Muscle layer of colon (tissue), 2 donors: Measurements from ENCODE around the gene EDN1.

ENCODE experiments used
- H3K27ac ChIP-seq: one replicate; pipeline ENCODE4 v1.7.0; 2013; ENCODE audit warnings: low read depth, mild to moderate bottlenecking, low read length, moderate library complexity
- H3K27me3 ChIP-seq, 2 donors: one replicate each; pipeline ENCODE4 v1.7.0; 2013; ENCODE audit warnings: low read length in 2 of 2, mild to moderate bottlenecking in 2 of 2; ENCODE audit not compliant: insufficient read depth in 2 of 2, control insufficient read depth in 1 of 2
- H3K36me3 ChIP-seq: one replicate; pipeline ENCODE4 v1.7.0; 2013; ENCODE audit warnings: mild to moderate bottlenecking, low read length; ENCODE audit not compliant: insufficient read depth
- H3K4me1 ChIP-seq: one replicate; pipeline ENCODE4 v1.7.0; 2013; ENCODE audit warnings: mild to moderate bottlenecking, low read length; ENCODE audit not compliant: insufficient read depth
- H3K4me3 ChIP-seq, 2 donors: one replicate each; pipeline ENCODE4 v1.7.0; 2013; ENCODE audit warnings: low read length in 2 of 2, low read depth in 1 of 2, mild to moderate bottlenecking in 1 of 2, moderate library complexity in 1 of 2
- H3K9ac ChIP-seq: one replicate; pipeline ENCODE4 v1.7.0; 2013; ENCODE audit warnings: low read length
- H3K9me3 ChIP-seq: one replicate; pipeline ENCODE4 v1.7.0; 2013; ENCODE audit warnings: mild to moderate bottlenecking, low read length
- donor health status: abdominal sarcoma.
- donor health status: Adenocarcinoma of cecum.

Gene EDN1

GRCh38 chr6:12289933-12290820 is at the start of gene EDN1:
TSS of gene EDN1 (plus strand) at chr6:12290361. CDS start at chr6:12290630, 269 bp downstream.
- Histone ChIP-seq H3K4me1 (peaks cover 13% of the 10 kb centered on the region), H3K27me3 (peaks cover 0 to 6% of the 10 kb centered on the region in 2 donors), H3K9me3 (no peaks in the 10 kb centered on the region), H3K9ac (no peak within 1 kb of the TSS), H3K36me3 (no peaks in the 10 kb centered on the region), H3K4me3 (peak within 1 kb of the TSS; percentile 46 to 76), H3K27ac (peak within 1 kb of the TSS; percentile 5)

GRCh38 chr6:12241493-12242175 is 48.5 kb upstream of the EDN1 start:
- no peak overlapping the region for H3K9ac ChIP-seq
- no peak overlapping the region for H3K27ac ChIP-seq
- no peaks in the 10 kb centered on the region for H3K36me3 ChIP-seq

GRCh38 chr6:12243169-12243568 is 47.0 kb upstream of the EDN1 start:
- no peak overlapping the region for H3K9ac ChIP-seq
- H3K4me3 ChIP-seq: no peak overlapping the region
- no peaks in the 10 kb centered on the region for H3K36me3 ChIP-seq
- no peaks in the 10 kb centered on the region for H3K9me3 ChIP-seq
- no peaks in the 10 kb centered on the region for H3K27me3 ChIP-seq
- no peak overlapping the region for H3K27ac ChIP-seq
- peaks cover 16% of the 10 kb centered on the region for H3K4me1 ChIP-seq

More at GRCh38 chr6:12241493-12242175, 48.5 kb upstream of the EDN1 start:
- Histone ChIP-seq H3K27me3 (no peaks in the 10 kb centered on the region), H3K4me3 (no peak overlapping the region), H3K4me1 (peaks cover 16% of the 10 kb centered on the region), H3K9me3 (no peaks in the 10 kb centered on the region)

- Histone ChIP-seq H3K27me3 (no peaks in the 10 kb centered on the region), H3K27ac (no peak overlapping the region), H3K4me3 (no peak overlapping the region)
Measured at GRCh38 chr6:12245360-12245759, 44.8 kb upstream of the EDN1 start.

GRCh38 chr6:12245763-12246718 is 44.1 kb upstream of the EDN1 start:
- Histone ChIP-seq H3K4me1 (peaks cover 16% of the 10 kb centered on the region), H3K27me3 (no peaks in the 10 kb centered on the region), H3K9ac (no peak overlapping the region), H3K4me3 (no peak overlapping the region), H3K9me3 (no peaks in the 10 kb centered on the region), H3K36me3 (no peaks in the 10 kb centered on the region), H3K27ac (no peak overlapping the region)

More at GRCh38 chr6:12245360-12245759, 44.8 kb upstream of the EDN1 start:
- H3K9ac ChIP-seq: no peak overlapping the region
- no peaks in the 10 kb centered on the region for H3K9me3 ChIP-seq
- H3K36me3 ChIP-seq: no peaks in the 10 kb centered on the region
- H3K4me1 ChIP-seq: peaks cover 16% of the 10 kb centered on the region

GRCh38 chr6:12246900-12247299 is 43.3 kb upstream of the EDN1 start:
- no peak overlapping the region for H3K27ac ChIP-seq
- H3K4me3 ChIP-seq: no peak overlapping the region
- H3K27me3 ChIP-seq: no peaks in the 10 kb centered on the region
- no peaks in the 10 kb centered on the region for H3K36me3 ChIP-seq
- H3K4me1 ChIP-seq: peaks cover 16% of the 10 kb centered on the region
- H3K9ac ChIP-seq: no peak overlapping the region
- H3K9me3 ChIP-seq: no peaks in the 10 kb centered on the region

GRCh38 chr6:12249541-12250382 is 40.4 kb upstream of the EDN1 start:
- Histone ChIP-seq H3K27ac (no peak overlapping the region), H3K27me3 (no peaks in the 10 kb centered on the region), H3K9ac (no peak overlapping the region), H3K4me1 (peaks cover 16% of the 10 kb centered on the region), H3K9me3 (no peaks in the 10 kb centered on the region), H3K36me3 (no peaks in the 10 kb centered on the region), H3K4me3 (no peak overlapping the region)

GRCh38 chr6:12250383-12250770 is 39.8 kb upstream of the EDN1 start:
- Histone ChIP-seq H3K27ac (no peak overlapping the region), H3K4me3 (no peak overlapping the region), H3K36me3 (no peaks in the 10 kb centered on the region), H3K4me1 (peaks cover 13% of the 10 kb centered on the region), H3K9me3 (no peaks in the 10 kb centered on the region), H3K9ac (no peak overlapping the region), H3K27me3 (no peaks in the 10 kb centered on the region)

GRCh38 chr6:12254210-12254609 is 36.0 kb upstream of the EDN1 start:
- no peak overlapping the region for H3K9ac ChIP-seq
- no peaks in the 10 kb centered on the region for H3K27me3 ChIP-seq
- no peak overlapping the region for H3K27ac ChIP-seq
- H3K9me3 ChIP-seq: no peaks in the 10 kb centered on the region
- no peaks in the 10 kb centered on the region for H3K36me3 ChIP-seq
- H3K4me3 ChIP-seq: no peak overlapping the region
- no peaks in the 10 kb centered on the region for H3K4me1 ChIP-seq

- Histone ChIP-seq H3K36me3 (no peaks in the 10 kb centered on the region), H3K4me1 (no peaks in the 10 kb centered on the region), H3K9me3 (no peaks in the 10 kb centered on the region), H3K27me3 (no peaks in the 10 kb centered on the region), H3K4me3 (no peak overlapping the region), H3K9ac (no peak overlapping the region), H3K27ac (no peak overlapping the region)
Measured at GRCh38 chr6:12258191-12258590, 32.0 kb upstream of the EDN1 start.
